Loucy (cell line): ENCODE measurements around the gene GRAMD4.

ENCODE experiments used
- H2AFZ ChIP-seq: fragments of 200-600 bp; sonication (generic); 2 replicates; pipeline ENCODE4 v1.6.0; 2016; ENCODE audit warnings: antibody characterized with exemption, mild to moderate bottlenecking, low read length, moderate library complexity
- H3F3A ChIP-seq: fragments of 200-600 bp; 2 replicates; pipeline ENCODE4 v1.6.0; 2016; ENCODE audit warnings: antibody characterized with exemption, low read depth, mild to moderate bottlenecking
- H3K27me3 ChIP-seq: fragments of 200-600 bp; sonication (generic); 2 replicates; pipeline ENCODE4 v1.6.1; 2014; ENCODE audit warnings: low read length, mild to moderate bottlenecking; ENCODE audit not compliant: insufficient read depth, poor library complexity, severe bottlenecking
- H3K36me3 ChIP-seq: fragments of 200-600 bp; sonication (generic); 2 replicates; pipeline ENCODE4 v1.6.1; 2016; ENCODE audit warnings: low read length; ENCODE audit not compliant: insufficient read depth
- H3K4me1 ChIP-seq: fragments of 200-600 bp; sonication (generic); 2 replicates; pipeline ENCODE4 v1.5.1; 2014; ENCODE audit warnings: low read length, mild to moderate bottlenecking; ENCODE audit not compliant: insufficient read depth, poor library complexity, severe bottlenecking
- H3K4me2 ChIP-seq: fragments of 200-600 bp; sonication (generic); 2 replicates; pipeline ENCODE4 v1.6.0; 2014; ENCODE audit warnings: antibody characterized with exemption, low read length, low read depth, mild to moderate bottlenecking; ENCODE audit not compliant: poor library complexity, severe bottlenecking
- H3K4me3 ChIP-seq: fragments of 200-600 bp; sonication (generic); 2 replicates; pipeline ENCODE4 v1.5.1; 2014; ENCODE audit warnings: low read length, mild to moderate bottlenecking, mixed read lengths; ENCODE audit not compliant: poor library complexity, severe bottlenecking
- H3K79me2 ChIP-seq: fragments of 200-600 bp; sonication (generic); 2 replicates; pipeline ENCODE4 v1.6.1; 2014; ENCODE audit warnings: low read length; ENCODE audit not compliant: insufficient read depth
- H3K9ac ChIP-seq: fragments of 200-600 bp; sonication (generic); 2 replicates; pipeline ENCODE4 v1.6.0; 2014; ENCODE audit warnings: mild to moderate bottlenecking, low read depth, low read length, moderate library complexity; ENCODE audit not compliant: poor library complexity, severe bottlenecking
- H3K9me2 ChIP-seq: fragments of 200-600 bp; sonication (generic); replicated peaks from 2 replicates; pipeline ENCODE4 v1.6.1; 2016; ENCODE audit warnings: low read depth, low read length, mixed read lengths
- H3K9me3 ChIP-seq: fragments of 200-600 bp; sonication (generic); 2 replicates; pipeline ENCODE4 v1.6.1; 2014; ENCODE audit warnings: mild to moderate bottlenecking, antibody characterized with exemption, low read length, low read depth; ENCODE audit not compliant: insufficient read depth
- H4K20me1 ChIP-seq: fragments of 200-600 bp; sonication (generic); 2 replicates; pipeline ENCODE4 v1.6.0; 2014; ENCODE audit warnings: antibody characterized with exemption, low read length, mild to moderate bottlenecking; ENCODE audit not compliant: insufficient read depth, poor library complexity, severe bottlenecking
- EZH2phosphoT487 ChIP-seq: fragments of 200-600 bp; IDR thresholded peaks from 2 replicates; pipeline ENCODE4 v1.6.1; 2018; ENCODE audit warnings: antibody characterized with exemption, mild to moderate bottlenecking, moderate library complexity, borderline replicate concordance
- TF ChIP-seq, protein P1 (sequence below): fragments of 200-600 bp; sonication (generic); conservative IDR thresholded peaks from 2 replicates; pipeline ENCODE4 v1.5.1; 2014; ENCODE audit warnings: mild to moderate bottlenecking, antibody characterized with exemption, low read length

Gene GRAMD4

DNA sequence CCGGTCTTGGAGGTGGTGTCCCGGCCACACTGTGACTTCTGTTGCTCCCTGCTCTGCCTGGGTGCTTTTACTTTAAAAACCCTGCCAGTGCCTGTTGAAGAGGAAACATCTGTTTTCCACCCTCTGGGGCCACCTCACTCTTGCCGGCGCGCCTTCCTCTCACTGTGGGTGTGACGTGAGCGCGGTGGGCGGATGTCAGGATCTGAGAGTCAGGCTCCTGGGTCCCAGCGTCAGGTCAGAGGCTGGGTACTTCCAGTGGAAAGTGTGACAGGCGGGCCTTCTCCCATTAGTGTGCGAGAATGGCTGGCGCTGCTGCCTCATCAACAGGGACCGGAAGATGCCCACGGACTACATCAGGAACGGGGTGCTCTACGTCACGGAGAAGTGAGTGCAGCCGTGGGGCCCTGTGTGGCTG is 54.2 kb downstream of the GRAMD4 start:
- Histone ChIP-seq H3K79me2 (no peaks in the 10 kb centered on the region), H3K9me3 (no peaks in the 10 kb centered on the region), H3K9me2 (no peaks in the 10 kb centered on the region), H3K36me3 (no peaks in the 10 kb centered on the region; the same call in 1 of the 2 replicates), H3K27me3 (no peaks in the 10 kb centered on the region), H3K4me2 (no peak overlapping the region), H3K4me3 (no peak overlapping the region), H2AFZ (no peak overlapping the region), H3K9ac (no peak overlapping the region), H3K4me1 (no peaks in the 10 kb centered on the region), H4K20me1 (no peaks in the 10 kb centered on the region), H3F3A (no peaks in the 10 kb centered on the region)
- TF ChIP-seq, protein P1, sequence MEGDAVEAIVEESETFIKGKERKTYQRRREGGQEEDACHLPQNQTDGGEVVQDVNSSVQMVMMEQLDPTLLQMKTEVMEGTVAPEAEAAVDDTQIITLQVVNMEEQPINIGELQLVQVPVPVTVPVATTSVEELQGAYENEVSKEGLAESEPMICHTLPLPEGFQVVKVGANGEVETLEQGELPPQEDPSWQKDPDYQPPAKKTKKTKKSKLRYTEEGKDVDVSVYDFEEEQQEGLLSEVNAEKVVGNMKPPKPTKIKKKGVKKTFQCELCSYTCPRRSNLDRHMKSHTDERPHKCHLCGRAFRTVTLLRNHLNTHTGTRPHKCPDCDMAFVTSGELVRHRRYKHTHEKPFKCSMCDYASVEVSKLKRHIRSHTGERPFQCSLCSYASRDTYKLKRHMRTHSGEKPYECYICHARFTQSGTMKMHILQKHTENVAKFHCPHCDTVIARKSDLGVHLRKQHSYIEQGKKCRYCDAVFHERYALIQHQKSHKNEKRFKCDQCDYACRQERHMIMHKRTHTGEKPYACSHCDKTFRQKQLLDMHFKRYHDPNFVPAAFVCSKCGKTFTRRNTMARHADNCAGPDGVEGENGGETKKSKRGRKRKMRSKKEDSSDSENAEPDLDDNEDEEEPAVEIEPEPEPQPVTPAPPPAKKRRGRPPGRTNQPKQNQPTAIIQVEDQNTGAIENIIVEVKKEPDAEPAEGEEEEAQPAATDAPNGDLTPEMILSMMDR: no peak
- TF ChIP-seq EZH2phosphoT487: no peak

GRCh38 chr22:46674906-46675305 is 54.7 kb downstream of the GRAMD4 start:
- H3K9ac ChIP-seq: no peak overlapping the region
- H3K36me3 ChIP-seq: no peaks in the 10 kb centered on the region; the same call in 1 of the 2 replicates
- H2AFZ ChIP-seq: no peak overlapping the region
- no peaks in the 10 kb centered on the region for H3K4me1 ChIP-seq
- no peaks in the 10 kb centered on the region for H3F3A ChIP-seq
- TF ChIP-seq EZH2phosphoT487: no peak
- TF ChIP-seq, protein P1: no peak
- no peaks in the 10 kb centered on the region for H3K27me3 ChIP-seq
- no peaks in the 10 kb centered on the region for H3K79me2 ChIP-seq
- H4K20me1 ChIP-seq: no peaks in the 10 kb centered on the region
- no peaks in the 10 kb centered on the region for H3K9me2 ChIP-seq
- H3K4me2 ChIP-seq: no peak overlapping the region
- H3K4me3 ChIP-seq: no peak overlapping the region
- H3K9me3 ChIP-seq: no peaks in the 10 kb centered on the region

DNA sequence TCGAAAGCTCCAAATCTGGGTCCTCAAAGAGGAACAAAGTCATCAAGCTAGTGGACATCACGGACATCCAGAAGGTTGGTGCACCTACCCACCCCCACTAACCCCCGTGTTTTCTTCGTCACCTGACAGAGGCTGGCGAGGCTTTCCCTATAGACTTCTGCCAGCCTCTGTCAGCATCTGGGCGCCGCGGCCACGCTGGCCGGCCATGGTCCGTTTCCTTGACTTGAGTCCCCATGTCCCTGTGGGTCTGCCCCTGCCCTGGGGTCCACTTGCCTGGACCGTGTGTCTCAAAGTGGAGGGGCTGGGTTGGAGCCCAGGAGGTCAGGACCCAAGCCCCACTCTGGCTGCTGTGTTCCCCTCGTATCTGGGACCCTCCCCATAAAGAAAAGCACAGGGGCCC is 55.3 kb downstream of the GRAMD4 start:
- no peaks in the 10 kb centered on the region for H3K79me2 ChIP-seq
- H3K9me2 ChIP-seq: no peaks in the 10 kb centered on the region
- H3K4me2 ChIP-seq: no peak overlapping the region
- no peak overlapping the region for H3K9ac ChIP-seq
- H2AFZ ChIP-seq: no peak overlapping the region
- no peaks in the 10 kb centered on the region for H4K20me1 ChIP-seq
- no peaks in the 10 kb centered on the region for H3K27me3 ChIP-seq
- no peaks in the 10 kb centered on the region for H3F3A ChIP-seq
- no peak overlapping the region for H3K4me3 ChIP-seq
- no peaks in the 10 kb centered on the region for H3K9me3 ChIP-seq
- TF ChIP-seq, protein P1: no peak
- no peak for TF ChIP-seq EZH2phosphoT487
- no peaks in the 10 kb centered on the region; the same call in 1 of the 2 replicates for H3K36me3 ChIP-seq
- H3K4me1 ChIP-seq: no peaks in the 10 kb centered on the region
